HepG2 (cell line): ENCODE results near the gene WWP2. TPM values are rescaled to one million over a fixed set of nuclear protein-coding genes. Genes with fewer than 3 reads are reported as not detected.

Source experiments
- ARNTL ChIP-seq: sonication (generic); formaldehyde crosslinking; IDR thresholded peaks from 2 replicates; pipeline ENCODE4 v1.4.0; 2020; ENCODE audit warnings: mild to moderate bottlenecking, missing genetic modification reagents
- MAFF ChIP-seq: IDR thresholded peaks from 2 replicates; pipeline ENCODE4 v1.6.1; 2011; ENCODE audit warnings: low read depth, low read length, improper control_type of control experiment
- MATR3 ChIP-seq: sonication (generic); formaldehyde crosslinking; IDR thresholded peaks from 2 replicates; pipeline ENCODE4 v1.4.0; 2020; ENCODE audit warnings: missing genetic modification reagents
- NR2F6 ChIP-seq, 2 experiments: IDR thresholded peaks; 2 replicates each; pipeline ENCODE4 v1.6.1; 2016; ENCODE audit warnings: antibody characterized with exemption in 1 of 2, mild to moderate bottlenecking in 1 of 2
- POLR2A ChIP-seq, 2 experiments: IDR thresholded peaks; 2 replicates each; pipeline ENCODE4 v1.6.1; 2011; ENCODE audit warnings: low read depth in 2 of 2, low read length in 2 of 2, mild to moderate bottlenecking in 1 of 2, moderate library complexity in 1 of 2; ENCODE audit not compliant: insufficient read depth in 1 of 2
- RBAK ChIP-seq: sonication (generic); formaldehyde crosslinking; IDR thresholded peaks from 2 replicates; pipeline ENCODE4 v1.5.1; 2020; ENCODE audit warnings: mild to moderate bottlenecking, missing genetic modification reagents
- RBFOX2 ChIP-seq: fragments of 200-400 bp; formaldehyde crosslinking; IDR thresholded peaks from 2 replicates; pipeline ENCODE4 v1.6.1; 2017; ENCODE audit warnings: low read depth, mild to moderate bottlenecking, low read length
- RFXAP ChIP-seq: sonication (generic); formaldehyde crosslinking; IDR thresholded peaks from 2 replicates; pipeline ENCODE4 v1.4.0; 2020; ENCODE audit warnings: missing genetic modification reagents, borderline replicate concordance
- SALL1 ChIP-seq: sonication (generic); formaldehyde crosslinking; IDR thresholded peaks from 2 replicates; pipeline ENCODE4 v1.8.0; 2022; ENCODE audit warnings: mild to moderate bottlenecking, missing genetic modification reagents
- SMAD9 ChIP-seq: sonication (generic); formaldehyde crosslinking; IDR thresholded peaks from 2 replicates; pipeline ENCODE4 v1.5.1; 2020; ENCODE audit warnings: mild to moderate bottlenecking, missing genetic modification reagents
- ZNF343 ChIP-seq: sonication (generic); formaldehyde crosslinking; IDR thresholded peaks from 2 replicates; pipeline ENCODE4 v1.4.0; 2020; ENCODE audit warnings: mild to moderate bottlenecking, missing genetic modification reagents
- ZNF747 ChIP-seq: sonication (generic); formaldehyde crosslinking; IDR thresholded peaks from 2 replicates; pipeline ENCODE4 v1.8.1; 2023; ENCODE audit warnings: missing genetic modification reagents, mild to moderate bottlenecking, borderline replicate concordance
- ZSCAN21 ChIP-seq: sonication (generic); formaldehyde crosslinking; IDR thresholded peaks from 2 replicates; pipeline ENCODE4 v1.8.0; 2022; ENCODE audit warnings: mild to moderate bottlenecking, missing genetic modification reagents, moderate library complexity, borderline replicate concordance
- polyA plus RNA-seq, 8 experiments: library from polyadenylated mRNA; depleted of rRNA in 3 of 8; stranded (reverse) in 7 of 8; unstranded in 1 of 8; fragments of >200 nt; fragmentation: Illumina TruSeq in 4 of 8; extraction: Trizol in 4 of 8; gene quantifications; 2 replicates each; pipeline versions ENCODE4 v1.2.1 to v1.2.3, GENCODE V29; 2011 to 2016; ENCODE audit warnings: low read depth in 4 of 8, missing spikeins in 1 of 8, mixed read lengths in 1 of 8; ENCODE audit not compliant: insufficient read depth in 1 of 8
- total RNA-seq, 5 experiments: library from RNA; depleted of rRNA; stranded (reverse); fragments of >200 nt; fragmentation: Illumina TruSeq; extraction: Trizol; gene quantifications; 2 replicates each; pipeline ENCODE4 v1.2.3, GENCODE V29; 2016; ENCODE audit warnings: low read depth in 1 of 5
- TF ChIP-seq, protein P1 (sequence below): sonication (generic); formaldehyde crosslinking; IDR thresholded peaks from 2 replicates; pipeline ENCODE4 v1.4.0; 2020; ENCODE audit warnings: missing genetic modification reagents
- TF ChIP-seq, protein P2 (sequence below): IDR thresholded peaks from 2 replicates; pipeline ENCODE4 v1.4.0; 2020; ENCODE audit warnings: mild to moderate bottlenecking, missing genetic modification reagents
- TF ChIP-seq, protein P3 (sequence below): sonication (generic); formaldehyde crosslinking; IDR thresholded peaks from 2 replicates; pipeline ENCODE4 v1.5.0; 2020; ENCODE audit warnings: mild to moderate bottlenecking, missing genetic modification reagents
- TF ChIP-seq, protein P4 (sequence below): sonication (generic); formaldehyde crosslinking; IDR thresholded peaks from 2 replicates; pipeline ENCODE4 v1.5.0; 2020; ENCODE audit warnings: missing genetic modification reagents
- TF ChIP-seq, protein P5 (sequence below): sonication (generic); formaldehyde crosslinking; IDR thresholded peaks from 2 replicates; pipeline ENCODE4 v1.5.0; 2020; ENCODE audit warnings: missing genetic modification reagents
- TF ChIP-seq, protein P6 (sequence below): IDR thresholded peaks from 2 replicates; pipeline ENCODE4 v1.6.1; 2016

The WWP2 gene
- total and polyA plus RNA-seq, 2 of the 13 experiments (the other 11 are each of a cell fraction or from before 2014, with no cell fraction given), result 11.4 to 28.2 TPM

DNA sequence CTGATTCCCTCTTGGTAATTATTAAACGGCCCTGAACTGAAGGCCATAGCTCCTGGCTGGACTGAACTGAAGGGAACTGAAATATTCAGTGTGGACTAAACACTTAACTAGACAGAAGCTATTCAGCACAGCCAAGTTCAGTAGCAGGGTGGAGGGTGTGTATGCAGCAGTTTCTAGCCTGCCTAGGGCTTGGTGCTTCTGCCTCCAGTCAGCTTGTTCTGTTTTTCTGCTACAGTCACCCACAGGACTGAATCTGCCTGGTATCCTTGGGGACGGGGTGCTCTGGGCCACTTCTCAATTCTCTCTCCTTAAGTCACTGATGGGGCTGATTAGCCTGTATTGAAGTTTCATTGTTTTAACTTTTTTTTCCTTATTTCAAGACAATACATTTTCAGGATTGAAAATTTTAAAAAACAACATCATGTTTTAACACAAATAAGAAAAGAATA is 77.1 kb downstream of the WWP2 start (continued):
- TF ChIP-seq, protein P1, sequence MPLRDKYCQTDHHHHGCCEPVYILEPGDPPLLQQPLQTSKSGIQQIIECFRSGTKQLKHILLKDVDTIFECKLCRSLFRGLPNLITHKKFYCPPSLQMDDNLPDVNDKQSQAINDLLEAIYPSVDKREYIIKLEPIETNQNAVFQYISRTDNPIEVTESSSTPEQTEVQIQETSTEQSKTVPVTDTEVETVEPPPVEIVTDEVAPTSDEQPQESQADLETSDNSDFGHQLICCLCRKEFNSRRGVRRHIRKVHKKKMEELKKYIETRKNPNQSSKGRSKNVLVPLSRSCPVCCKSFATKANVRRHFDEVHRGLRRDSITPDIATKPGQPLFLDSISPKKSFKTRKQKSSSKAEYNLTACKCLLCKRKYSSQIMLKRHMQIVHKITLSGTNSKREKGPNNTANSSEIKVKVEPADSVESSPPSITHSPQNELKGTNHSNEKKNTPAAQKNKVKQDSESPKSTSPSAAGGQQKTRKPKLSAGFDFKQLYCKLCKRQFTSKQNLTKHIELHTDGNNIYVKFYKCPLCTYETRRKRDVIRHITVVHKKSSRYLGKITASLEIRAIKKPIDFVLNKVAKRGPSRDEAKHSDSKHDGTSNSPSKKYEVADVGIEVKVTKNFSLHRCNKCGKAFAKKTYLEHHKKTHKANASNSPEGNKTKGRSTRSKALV (CRISPR knock-in tag), result peak; percentile 56; the same call in 1 of the 2 replicates
- TF ChIP-seq MATR3 (no peak), MAFF (0 out of 2 replicates have a peak, but pooled peaks have one; percentile 15), ARNTL (CRISPR knock-in tag) (peak; percentile 42; the same call in 1 of the 2 replicates), POLR2A (IDR thresholded peaks at IDR 0.05; ENCODE audit: insufficient read depth in 1 of 2, low read depth in 2 of 2, low read length in 2 of 2) (peak; percentile 45 to 81; a peak in 3 of 4 replicates), ZNF747 (no peak), ZSCAN21 (CRISPR knock-in tag) (peak; percentile 81; the same call in 1 of the 2 replicates), RBAK (CRISPR knock-in tag) (no peak), RBFOX2 (peak; percentile 63; the same call in 1 of the 2 replicates), SMAD9 (CRISPR knock-in tag) (no peak), SALL1 (CRISPR knock-in tag) (peak; percentile 81), ZNF343 (peak; percentile 99), RFXAP (CRISPR knock-in tag) (0 out of 2 replicates have a peak, but pooled peaks have one; percentile 27), NR2F6 (IDR thresholded peaks at IDR 0.05) (no peak), NR2F6 (CRISPR knock-in tag; IDR thresholded peaks at IDR 0.05) (peak; percentile 57; the same call in 1 of the 2 replicates)
- TF ChIP-seq, protein P2, sequence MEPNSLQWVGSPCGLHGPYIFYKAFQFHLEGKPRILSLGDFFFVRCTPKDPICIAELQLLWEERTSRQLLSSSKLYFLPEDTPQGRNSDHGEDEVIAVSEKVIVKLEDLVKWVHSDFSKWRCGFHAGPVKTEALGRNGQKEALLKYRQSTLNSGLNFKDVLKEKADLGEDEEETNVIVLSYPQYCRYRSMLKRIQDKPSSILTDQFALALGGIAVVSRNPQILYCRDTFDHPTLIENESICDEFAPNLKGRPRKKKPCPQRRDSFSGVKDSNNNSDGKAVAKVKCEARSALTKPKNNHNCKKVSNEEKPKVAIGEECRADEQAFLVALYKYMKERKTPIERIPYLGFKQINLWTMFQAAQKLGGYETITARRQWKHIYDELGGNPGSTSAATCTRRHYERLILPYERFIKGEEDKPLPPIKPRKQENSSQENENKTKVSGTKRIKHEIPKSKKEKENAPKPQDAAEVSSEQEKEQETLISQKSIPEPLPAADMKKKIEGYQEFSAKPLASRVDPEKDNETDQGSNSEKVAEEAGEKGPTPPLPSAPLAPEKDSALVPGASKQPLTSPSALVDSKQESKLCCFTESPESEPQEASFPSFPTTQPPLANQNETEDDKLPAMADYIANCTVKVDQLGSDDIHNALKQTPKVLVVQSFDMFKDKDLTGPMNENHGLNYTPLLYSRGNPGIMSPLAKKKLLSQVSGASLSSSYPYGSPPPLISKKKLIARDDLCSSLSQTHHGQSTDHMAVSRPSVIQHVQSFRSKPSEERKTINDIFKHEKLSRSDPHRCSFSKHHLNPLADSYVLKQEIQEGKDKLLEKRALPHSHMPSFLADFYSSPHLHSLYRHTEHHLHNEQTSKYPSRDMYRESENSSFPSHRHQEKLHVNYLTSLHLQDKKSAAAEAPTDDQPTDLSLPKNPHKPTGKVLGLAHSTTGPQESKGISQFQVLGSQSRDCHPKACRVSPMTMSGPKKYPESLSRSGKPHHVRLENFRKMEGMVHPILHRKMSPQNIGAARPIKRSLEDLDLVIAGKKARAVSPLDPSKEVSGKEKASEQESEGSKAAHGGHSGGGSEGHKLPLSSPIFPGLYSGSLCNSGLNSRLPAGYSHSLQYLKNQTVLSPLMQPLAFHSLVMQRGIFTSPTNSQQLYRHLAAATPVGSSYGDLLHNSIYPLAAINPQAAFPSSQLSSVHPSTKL (CRISPR knock-in tag), result peak; percentile 65
- TF ChIP-seq, protein P3, sequence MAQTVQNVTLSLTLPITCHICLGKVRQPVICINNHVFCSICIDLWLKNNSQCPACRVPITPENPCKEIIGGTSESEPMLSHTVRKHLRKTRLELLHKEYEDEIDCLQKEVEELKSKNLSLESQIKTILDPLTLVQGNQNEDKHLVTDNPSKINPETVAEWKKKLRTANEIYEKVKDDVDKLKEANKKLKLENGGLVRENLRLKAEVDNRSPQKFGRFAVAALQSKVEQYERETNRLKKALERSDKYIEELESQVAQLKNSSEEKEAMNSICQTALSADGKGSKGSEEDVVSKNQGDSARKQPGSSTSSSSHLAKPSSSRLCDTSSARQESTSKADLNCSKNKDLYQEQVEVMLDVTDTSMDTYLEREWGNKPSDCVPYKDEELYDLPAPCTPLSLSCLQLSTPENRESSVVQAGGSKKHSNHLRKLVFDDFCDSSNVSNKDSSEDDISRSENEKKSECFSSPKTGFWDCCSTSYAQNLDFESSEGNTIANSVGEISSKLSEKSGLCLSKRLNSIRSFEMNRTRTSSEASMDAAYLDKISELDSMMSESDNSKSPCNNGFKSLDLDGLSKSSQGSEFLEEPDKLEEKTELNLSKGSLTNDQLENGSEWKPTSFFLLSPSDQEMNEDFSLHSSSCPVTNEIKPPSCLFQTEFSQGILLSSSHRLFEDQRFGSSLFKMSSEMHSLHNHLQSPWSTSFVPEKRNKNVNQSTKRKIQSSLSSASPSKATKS (CRISPR knock-in tag), result no peak
- TF ChIP-seq, protein P4, sequence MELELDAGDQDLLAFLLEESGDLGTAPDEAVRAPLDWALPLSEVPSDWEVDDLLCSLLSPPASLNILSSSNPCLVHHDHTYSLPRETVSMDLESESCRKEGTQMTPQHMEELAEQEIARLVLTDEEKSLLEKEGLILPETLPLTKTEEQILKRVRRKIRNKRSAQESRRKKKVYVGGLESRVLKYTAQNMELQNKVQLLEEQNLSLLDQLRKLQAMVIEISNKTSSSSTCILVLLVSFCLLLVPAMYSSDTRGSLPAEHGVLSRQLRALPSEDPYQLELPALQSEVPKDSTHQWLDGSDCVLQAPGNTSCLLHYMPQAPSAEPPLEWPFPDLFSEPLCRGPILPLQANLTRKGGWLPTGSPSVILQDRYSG (CRISPR knock-in tag), result no peak
- TF ChIP-seq, protein P5, sequence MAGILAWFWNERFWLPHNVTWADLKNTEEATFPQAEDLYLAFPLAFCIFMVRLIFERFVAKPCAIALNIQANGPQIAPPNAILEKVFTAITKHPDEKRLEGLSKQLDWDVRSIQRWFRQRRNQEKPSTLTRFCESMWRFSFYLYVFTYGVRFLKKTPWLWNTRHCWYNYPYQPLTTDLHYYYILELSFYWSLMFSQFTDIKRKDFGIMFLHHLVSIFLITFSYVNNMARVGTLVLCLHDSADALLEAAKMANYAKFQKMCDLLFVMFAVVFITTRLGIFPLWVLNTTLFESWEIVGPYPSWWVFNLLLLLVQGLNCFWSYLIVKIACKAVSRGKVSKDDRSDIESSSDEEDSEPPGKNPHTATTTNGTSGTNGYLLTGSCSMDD (CRISPR knock-in tag), result no peak
- TF ChIP-seq, protein P6, sequence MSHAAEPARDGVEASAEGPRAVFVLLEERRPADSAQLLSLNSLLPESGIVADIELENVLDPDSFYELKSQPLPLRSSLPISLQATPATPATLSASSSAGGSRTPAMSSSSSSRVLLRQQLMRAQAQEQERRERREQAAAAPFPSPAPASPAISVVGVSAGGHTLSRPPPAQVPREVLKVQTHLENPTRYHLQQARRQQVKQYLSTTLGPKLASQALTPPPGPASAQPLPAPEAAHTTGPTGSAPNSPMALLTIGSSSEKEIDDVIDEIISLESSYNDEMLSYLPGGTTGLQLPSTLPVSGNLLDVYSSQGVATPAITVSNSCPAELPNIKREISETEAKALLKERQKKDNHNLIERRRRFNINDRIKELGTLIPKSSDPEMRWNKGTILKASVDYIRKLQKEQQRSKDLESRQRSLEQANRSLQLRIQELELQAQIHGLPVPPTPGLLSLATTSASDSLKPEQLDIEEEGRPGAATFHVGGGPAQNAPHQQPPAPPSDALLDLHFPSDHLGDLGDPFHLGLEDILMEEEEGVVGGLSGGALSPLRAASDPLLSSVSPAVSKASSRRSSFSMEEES (CRISPR knock-in tag), result no peak
